GM08714 (cell line): Measurements from ENCODE around the gene ABCA12.
"Not testable (repeated sequence)": the region's sequence is repeated elsewhere in the genome, so short reads cannot be mapped to it uniquely, and the experiment has no call there.

Experiments used
- H3K4me3 ChIP-seq: fragments of 200-500 bp; sonication (Bioruptor generic); 2 replicates; pipeline ENCODE4 v1.5.1; 2014; ENCODE audit warnings: mild to moderate bottlenecking, low read length, inconsistent platforms
- ZNF274 ChIP-seq: IDR thresholded peaks from 2 replicates; pipeline ENCODE4 v1.6.1; 2012; ENCODE audit warnings: mild to moderate bottlenecking, low read depth, low read length

ABCA12 gene

GRCh38 chr2:215138479-215138878 lies at the start of gene ABCA12:
ABCA12 (minus strand) TSS chr2:215138626; CDS start chr2:215138208, 418 bp downstream.
- H3K4me3 ChIP-seq = no peak within 1 kb of the TSS; the same call in 1 of the 2 replicates
- no peak for TF ChIP-seq ZNF274

- TF ChIP-seq ZNF274 = no peak
- H3K4me3 ChIP-seq = no peak overlapping the region
Measured at GRCh38 chr2:215188078-215188477, 49.7 kb upstream of the ABCA12 start.

GRCh38 chr2:215186021-215186420 lies 47.6 kb upstream of the ABCA12 start:
- TF ChIP-seq ZNF274 = no peak
- H3K4me3 ChIP-seq = no peak overlapping the region

- TF ChIP-seq ZNF274 = no peak
- H3K4me3 ChIP-seq = no peak overlapping the region
Measured at GRCh38 chr2:215178121-215178520, 39.7 kb upstream of the ABCA12 start.

- H3K4me3 ChIP-seq = no peak overlapping the region
Measured at GRCh38 chr2:215171796-215172195, 33.4 kb upstream of the ABCA12 start.

GRCh38 chr2:215171151-215171550 lies 32.7 kb upstream of the ABCA12 start:
- TF ChIP-seq ZNF274 = no peak
- peak overlapping the region; percentile 31; the same call in 1 of the 2 replicates for H3K4me3 ChIP-seq

More at GRCh38 chr2:215171796-215172195, 33.4 kb upstream of the ABCA12 start:
- no peak for TF ChIP-seq ZNF274

- H3K4me3 ChIP-seq = not testable (repeated sequence)
Measured at GRCh38 chr2:215166505-215166904, 28.1 kb upstream of the ABCA12 start.

GRCh38 chr2:215163319-215163718 lies 24.9 kb upstream of the ABCA12 start:
- not testable (repeated sequence) for H3K4me3 ChIP-seq

GRCh38 chr2:215161301-215161829 lies 22.9 kb upstream of the ABCA12 start:
- TF ChIP-seq ZNF274 = no peak
- H3K4me3 ChIP-seq = no peak overlapping the region

GRCh38 chr2:215160081-215160480 lies 21.7 kb upstream of the ABCA12 start:
- H3K4me3 ChIP-seq = no peak overlapping the region
- no peak for TF ChIP-seq ZNF274

- no peak overlapping the region for H3K4me3 ChIP-seq
- TF ChIP-seq ZNF274 = no peak
Measured at GRCh38 chr2:215156453-215156852, 18.0 kb upstream of the ABCA12 start.

- TF ChIP-seq ZNF274 = no peak
- no peak overlapping the region for H3K4me3 ChIP-seq
Measured at GRCh38 chr2:215149894-215150293, 11.5 kb upstream of the ABCA12 start.

- H3K4me3 ChIP-seq = no peak overlapping the region
- TF ChIP-seq ZNF274 = no peak
Measured at GRCh38 chr2:215149486-215149885, 11.1 kb upstream of the ABCA12 start.

- TF ChIP-seq ZNF274 = no peak
Measured at GRCh38 chr2:215149060-215149459, 10.6 kb upstream of the ABCA12 start.

GRCh38 chr2:215145611-215146010 lies 7.2 kb upstream of the ABCA12 start:
- no peak overlapping the region for H3K4me3 ChIP-seq
- no peak for TF ChIP-seq ZNF274

More at GRCh38 chr2:215149060-215149459, 10.6 kb upstream of the ABCA12 start:
- no peak overlapping the region for H3K4me3 ChIP-seq

- H3K4me3 ChIP-seq = no peak overlapping the region
- no peak for TF ChIP-seq ZNF274
Measured at GRCh38 chr2:215144106-215144875, 5.9 kb upstream of the ABCA12 start.

- no peak for TF ChIP-seq ZNF274
Measured at GRCh38 chr2:215143458-215143857, 5.0 kb upstream of the ABCA12 start.

More at GRCh38 chr2:215143458-215143857, 5.0 kb upstream of the ABCA12 start:
- H3K4me3 ChIP-seq = no peak overlapping the region
